Mesenteric fat pad (tissue), 1 donor: Measurements from ENCODE around the gene ZNF438. TPM values are rescaled to one million over a fixed set of nuclear protein-coding genes. Genes with fewer than 3 reads are reported as not detected.
"Not testable (repeated sequence)": the region's sequence is repeated elsewhere in the genome, so short reads cannot be mapped to it uniquely, and the experiment has no call there.

Source experiments
- DNase-seq: peaks from one replicate; pipeline ENCODE4 v3.0.0-alpha.2; 2020; ENCODE audit warnings: low spot score
- total RNA-seq: library from RNA; stranded (reverse); fragmentation: NEBNext Ultra II Directional; extraction: Animal tissue kit (Norgen Biotek cat#: 25700); gene quantifications from one replicate; pipeline ENCODE4 v1.2.1, GENCODE V29; 2021
- donor health status: DM: yes; HTN: yes; CAD: no.

Gene ZNF438
- total RNA-seq, 1 donor from 2014 or later: 9.4 TPM

DNA sequence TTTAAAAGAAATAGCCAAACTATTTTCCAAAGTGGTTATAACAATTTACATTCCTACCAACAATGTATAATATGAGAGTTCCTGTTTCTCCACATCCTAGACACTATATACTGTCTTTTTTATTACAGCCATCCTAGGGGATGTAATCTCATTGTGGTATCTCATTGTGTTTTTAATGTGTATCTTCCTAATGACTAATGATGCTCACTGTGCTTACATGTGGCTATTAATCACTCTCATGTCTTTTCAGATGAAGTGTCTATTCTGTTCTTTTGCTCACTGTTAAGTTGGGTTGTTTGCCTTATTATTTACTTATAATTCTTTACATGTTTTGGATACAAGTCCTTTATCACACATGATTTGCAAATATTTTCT lies 71.8 kb downstream of the ZNF438 start:
- no peak for DNase-seq

DNA sequence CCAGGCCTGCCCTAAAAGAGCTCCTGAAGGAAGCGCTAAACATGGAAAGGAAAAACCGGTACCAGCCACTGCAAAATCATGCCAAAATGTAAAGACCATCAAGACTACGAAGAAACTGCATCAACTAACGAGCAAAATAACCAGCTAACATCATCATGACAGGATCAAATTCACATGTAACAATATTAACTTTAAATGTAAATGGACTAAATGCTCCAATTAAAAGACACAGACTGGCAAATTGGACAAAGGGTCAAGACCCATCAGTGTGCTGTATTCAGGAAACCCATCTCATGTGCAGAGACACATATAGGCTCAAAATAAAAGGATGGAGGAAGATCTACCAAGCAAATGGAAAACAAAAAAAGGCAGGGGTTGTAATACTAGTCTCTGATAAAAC lies 82.4 kb downstream of the ZNF438 start:
- not testable (repeated sequence) for DNase-seq

DNA sequence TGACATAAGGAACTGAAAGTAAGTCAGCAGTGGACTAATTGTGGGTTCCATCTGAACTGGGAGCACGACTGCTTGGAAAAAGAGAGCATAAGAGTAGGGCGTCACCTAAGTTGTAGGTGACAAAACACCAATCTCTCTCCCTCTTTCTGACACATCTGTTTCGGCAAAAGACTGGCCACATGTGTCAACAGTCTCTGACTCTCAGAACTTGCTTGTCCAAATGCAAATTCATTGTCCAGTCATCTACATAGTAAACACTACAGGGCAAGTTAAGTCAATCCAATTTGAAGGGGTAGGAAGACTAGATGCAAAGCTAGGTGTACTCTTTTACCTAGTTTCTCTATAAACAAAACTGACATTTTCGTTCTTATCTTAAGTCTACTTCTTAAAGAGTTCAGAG lies 87.7 kb downstream of the ZNF438 start:
- DNase-seq: no peak

DNA sequence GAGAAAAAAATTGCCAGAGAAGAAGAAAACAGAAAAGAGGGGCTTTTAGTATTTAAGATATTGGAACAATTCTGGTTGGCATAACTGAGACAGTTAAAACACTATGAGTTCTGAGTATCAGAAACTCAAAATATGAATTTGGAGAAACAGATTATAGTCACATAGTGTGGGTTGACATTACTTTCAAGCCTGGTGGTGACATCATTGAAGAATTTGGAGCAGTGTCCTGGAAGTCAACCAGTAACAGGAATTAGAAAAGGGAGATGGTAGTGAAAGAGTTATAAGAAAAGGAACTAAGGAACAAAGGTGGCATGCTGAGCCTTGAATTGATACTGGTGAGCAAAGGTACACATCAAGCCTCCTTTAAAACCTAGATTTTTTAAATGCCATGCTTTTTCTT lies 88.2 kb downstream of the ZNF438 start:
- DNase-seq: no peak

DNA sequence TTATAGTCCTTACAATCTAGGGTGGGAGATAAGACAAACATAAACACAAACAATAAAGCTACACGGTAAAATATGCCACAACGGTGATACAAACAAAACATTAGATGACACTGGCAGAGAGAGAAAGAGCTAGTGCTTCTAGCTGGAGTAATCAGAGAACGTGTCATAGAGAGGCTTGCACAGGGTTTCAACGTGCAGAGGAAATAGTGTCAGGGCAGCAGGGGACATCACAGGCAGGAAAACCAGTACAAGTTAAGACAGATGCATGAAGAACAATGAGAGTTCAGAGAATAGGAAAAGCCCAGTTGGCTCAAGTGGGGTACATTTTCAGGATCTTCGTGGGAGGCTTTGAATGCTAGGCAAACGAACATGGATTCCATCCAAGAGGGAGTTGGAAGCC lies 91.4 kb downstream of the ZNF438 start:
- no peak for DNase-seq

DNA sequence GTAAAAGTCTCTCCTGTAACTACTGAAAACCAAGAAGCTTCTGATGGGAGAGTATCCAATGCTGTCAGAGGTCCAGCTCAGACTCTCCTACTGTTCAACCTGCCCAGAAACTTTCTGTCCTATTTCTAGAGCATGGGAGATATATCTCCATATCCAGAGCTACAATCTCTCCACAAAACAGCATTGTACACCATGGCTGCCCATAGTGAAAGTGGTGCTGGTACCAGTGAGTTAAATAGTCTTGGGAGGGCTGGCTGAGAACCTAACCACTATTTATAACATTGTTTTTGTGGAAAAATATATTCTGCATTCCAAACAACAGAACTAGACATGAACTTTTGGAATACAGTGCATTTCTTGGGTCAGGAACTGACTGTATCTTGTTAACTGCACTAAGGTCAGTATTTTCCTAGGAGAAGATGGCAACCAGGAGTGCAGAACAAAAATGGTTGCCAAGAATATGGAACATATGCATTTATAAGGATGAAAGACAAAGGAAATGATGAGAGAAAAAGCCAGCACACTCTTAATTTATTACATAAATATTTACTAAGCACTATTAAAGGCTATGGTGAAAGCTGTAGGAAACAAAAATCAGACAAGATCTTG lies 91.9 kb downstream of the ZNF438 start:
- no peak for DNase-seq

DNA sequence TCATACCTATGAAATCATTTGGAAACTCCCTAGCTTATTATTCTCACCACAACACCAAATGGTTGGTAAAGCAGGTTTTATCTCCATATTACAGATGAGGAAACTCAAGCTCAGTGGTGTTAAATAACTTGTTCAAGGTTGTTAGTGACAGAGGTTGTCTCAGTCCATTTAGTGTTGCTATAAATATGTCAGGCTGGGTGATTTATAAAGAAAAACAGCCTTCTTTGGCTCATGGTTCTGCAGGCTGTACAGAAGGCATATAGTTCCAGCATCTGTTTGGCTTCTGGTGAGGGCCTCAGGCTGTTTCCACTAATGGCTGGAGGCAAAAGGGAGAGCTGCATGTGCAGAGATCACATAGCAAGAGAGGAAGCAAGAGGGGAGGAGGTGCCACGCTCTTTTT lies 96.6 kb downstream of the ZNF438 start:
- DNase-seq: no peak

DNA sequence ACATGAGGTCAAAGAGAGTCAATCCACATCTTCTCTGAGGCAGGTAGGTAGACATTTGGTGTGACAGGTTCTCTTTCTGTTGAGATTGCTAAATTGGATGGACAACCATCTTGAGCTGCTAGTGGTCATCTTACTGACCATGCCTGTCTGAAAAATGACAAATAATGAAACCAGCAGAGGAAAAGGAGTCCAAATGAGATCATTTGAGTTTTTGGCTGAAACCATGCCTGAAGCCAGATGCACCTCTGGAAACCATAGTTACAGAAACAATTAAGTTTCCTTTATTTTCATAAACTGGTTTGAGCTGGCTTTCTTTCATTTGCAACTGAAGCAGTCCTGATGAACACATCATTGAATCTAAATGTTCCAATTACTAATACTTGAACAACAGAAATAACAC lies 100.6 kb downstream of the ZNF438 start:
- DNase-seq: no peak

DNA sequence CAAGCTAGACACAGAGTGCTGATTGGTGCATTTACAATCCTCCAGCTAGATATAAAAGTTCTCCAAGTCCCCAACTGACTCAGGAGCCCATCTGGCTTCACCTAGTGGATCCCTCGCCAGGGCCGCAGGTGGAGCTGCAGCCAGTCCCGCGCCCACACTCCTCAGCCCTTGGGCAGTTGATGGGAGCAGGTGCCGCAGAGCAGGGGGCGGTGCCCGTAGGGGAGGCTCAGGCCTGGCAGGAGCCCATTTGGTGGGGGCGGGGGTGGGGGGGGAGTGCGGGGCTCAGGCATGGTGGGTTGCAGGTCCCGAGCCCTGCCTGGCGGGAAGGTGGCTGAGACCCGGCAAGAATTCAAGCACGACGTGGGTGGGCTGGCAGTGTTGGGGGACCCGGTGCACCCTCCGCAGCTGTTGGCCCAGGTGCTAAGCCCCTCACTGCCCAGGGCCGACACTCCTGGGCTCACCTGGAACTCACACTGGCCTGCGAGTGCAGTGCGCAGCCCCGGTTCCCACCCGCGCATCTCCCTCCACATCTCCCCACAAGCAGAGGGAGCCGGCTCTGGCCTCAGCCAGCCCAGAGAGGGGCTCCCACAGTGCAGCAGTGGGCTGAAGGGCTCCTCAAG lies 101.7 kb downstream of the ZNF438 start:
- DNase-seq: no peak

DNA sequence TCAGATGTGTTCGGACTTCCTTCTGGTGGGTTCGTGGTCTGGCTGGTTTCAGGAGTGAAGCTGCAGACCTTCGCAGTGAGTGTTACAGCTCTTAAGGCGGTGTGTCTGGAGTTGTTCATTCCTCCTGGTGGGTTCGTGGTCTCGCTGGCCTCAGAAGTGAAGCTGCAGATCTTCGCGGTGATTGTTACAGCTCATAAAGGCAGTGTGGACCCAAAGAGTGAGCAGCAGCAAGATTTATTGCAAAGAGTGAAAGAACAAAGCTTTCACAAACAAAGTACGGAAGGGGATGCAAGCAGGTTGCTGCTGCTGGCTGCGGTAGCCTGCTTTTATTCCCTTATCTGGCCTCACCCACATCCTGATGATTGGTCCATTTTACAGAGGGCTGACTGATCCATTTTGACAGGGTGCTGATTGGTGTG lies 102.3 kb downstream of the ZNF438 start:
- DNase-seq: not testable (repeated sequence)

DNA sequence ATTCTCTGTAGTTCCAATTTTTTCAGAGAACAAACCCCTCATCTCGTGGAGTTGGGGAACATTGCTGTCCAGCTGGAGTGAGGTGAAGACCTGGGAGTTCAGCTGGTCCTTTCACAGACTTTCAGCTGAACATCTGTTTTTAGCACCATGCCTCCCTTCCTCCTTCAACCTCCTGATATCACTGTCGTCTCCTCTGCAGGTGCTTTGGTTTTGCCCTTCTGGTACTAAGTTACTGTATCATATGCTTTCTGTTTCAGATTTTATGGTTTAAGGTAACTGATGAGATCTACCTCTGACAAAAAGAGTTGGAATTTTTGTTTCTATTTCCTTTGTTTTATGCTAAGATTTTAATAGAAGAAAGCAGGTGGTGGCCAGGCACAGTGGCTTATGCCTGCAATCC lies 102.9 kb downstream of the ZNF438 start:
- DNase-seq: no peak

DNA sequence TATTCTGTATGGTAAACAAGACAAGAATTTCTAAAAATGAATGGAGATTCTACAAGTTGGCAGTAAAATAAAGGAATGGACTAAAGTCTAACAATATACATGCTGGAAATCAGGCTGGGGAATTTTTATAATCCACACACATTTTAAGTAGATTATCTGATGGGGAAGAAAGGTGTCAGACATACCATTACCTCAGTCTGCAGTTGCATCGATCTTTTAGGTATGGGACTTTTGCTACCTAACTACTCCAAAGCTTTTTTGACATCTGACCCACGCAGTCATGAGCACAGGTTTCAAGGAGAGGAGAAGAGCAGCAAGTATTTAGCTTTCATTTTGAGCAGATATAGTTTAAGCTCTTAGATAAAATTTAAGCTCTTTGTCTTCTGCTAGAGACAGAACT lies 113.0 kb downstream of the ZNF438 start:
- DNase-seq: no peak

DNA sequence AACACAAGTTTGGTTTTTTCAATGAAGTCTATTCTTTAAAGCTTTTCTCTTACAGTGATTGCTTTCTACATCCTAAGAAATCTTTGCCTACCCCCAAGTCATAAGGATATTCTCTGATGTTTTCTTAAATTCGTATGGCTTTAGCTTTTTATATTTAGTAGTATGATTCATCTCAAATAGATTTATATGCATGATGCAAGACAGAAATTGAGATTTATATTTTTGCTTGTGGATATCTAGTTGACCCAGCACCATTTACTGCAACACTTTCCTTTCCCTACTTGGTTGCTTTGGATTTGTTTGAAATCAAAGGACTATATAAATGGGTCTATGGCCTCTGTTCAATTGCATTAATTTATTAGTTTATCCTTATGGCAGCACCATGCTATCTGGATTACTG lies 113.9 kb downstream of the ZNF438 start:
- DNase-seq: no peak

DNA sequence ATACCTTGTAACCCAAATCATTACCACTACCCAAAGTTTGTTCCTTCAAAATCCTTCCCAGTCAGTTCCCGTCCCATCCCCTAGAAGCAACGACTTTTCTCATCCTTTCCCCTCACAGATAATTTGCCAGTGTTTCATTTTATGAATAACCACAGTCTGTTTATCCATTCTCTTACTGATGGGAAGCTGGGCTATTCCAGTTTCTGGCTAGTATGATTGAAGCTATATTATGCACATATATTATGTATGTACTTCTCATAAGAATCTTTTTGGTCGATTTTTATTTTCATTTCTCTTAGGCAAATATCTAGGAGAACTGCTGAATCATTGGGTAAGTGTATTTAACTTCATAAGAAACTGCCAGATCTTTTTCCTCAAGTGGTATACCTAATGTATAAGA lies 114.6 kb downstream of the ZNF438 start:
- DNase-seq: no peak

DNA sequence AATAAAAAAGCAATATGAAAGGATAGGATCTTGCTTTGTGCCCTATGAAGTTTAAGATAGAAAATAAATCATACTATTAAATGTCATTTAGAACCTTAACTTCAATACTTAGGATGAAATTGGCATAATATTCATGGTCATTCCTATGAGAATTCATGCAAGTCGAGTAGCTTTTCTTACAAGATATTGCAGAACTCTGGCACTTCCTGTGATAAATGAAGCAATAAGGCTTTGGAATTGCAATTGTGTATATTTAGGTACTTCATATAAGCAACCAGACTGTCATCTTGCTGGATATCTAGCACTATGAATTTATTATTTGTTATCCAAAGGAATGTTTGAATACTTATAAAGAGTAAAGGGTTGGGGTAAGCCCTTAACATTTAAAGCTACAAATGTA lies 116.5 kb downstream of the ZNF438 start:
- no peak for DNase-seq

DNA sequence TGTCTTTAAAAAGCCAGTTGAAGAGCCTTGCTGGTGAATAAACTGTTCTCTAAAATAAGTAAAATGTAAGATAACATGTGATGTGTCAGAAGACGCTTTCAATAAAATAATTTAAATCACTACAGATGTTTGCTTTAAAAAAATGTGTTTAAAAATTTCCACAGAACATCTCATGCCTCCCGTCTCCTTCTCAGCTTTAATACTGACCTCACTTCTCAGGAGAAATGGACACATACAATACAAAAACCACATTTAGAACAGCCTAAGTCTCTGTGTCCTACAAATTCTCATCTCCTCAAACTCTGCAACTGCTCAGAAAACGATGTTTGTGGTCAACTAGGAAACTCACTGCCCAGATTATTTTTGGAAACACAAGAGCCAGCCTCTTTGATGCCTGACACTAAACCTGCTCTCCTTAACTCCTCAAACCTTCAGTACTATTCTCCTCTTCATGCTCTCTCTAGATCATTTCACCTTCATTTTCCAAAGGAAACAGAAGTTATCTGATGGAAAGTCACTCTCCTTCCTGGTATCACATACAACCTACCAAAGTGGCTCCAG lies 120.3 kb downstream of the ZNF438 start:
- no peak for DNase-seq

DNA sequence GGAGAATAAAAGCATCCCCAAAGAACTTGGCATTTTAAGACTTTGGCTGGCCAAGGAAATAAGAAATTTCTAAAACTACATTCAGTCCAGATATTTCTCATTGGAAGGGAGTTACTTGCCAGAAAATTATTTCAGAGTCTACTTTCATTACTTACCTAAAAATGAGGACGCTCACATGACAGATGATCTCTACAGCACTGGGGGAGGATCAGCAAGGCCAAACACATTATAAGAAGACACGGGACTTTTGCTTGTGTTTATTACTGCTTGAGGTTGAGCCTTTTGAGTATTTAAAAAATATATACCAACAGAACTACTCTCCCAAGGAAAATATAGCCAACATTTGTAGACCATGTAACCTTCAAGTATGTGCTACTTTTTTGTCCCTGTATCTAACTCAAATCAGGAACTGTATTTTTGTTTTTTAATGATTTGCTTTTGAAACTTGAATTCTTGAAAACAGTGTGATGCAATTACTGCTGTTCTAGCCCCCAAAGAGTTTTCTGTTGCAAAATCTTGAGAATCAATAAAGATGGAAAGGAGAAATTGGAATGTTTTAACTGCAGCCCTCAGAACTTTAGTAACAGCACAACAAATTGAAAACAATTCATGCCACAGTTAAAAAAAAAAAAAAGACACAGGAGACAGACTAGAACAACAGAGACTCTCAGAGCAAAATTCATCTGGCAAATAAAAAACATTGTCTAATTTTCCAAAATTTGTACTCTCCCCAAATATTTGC lies 128.1 kb downstream of the ZNF438 start:
- no peak for DNase-seq

DNA sequence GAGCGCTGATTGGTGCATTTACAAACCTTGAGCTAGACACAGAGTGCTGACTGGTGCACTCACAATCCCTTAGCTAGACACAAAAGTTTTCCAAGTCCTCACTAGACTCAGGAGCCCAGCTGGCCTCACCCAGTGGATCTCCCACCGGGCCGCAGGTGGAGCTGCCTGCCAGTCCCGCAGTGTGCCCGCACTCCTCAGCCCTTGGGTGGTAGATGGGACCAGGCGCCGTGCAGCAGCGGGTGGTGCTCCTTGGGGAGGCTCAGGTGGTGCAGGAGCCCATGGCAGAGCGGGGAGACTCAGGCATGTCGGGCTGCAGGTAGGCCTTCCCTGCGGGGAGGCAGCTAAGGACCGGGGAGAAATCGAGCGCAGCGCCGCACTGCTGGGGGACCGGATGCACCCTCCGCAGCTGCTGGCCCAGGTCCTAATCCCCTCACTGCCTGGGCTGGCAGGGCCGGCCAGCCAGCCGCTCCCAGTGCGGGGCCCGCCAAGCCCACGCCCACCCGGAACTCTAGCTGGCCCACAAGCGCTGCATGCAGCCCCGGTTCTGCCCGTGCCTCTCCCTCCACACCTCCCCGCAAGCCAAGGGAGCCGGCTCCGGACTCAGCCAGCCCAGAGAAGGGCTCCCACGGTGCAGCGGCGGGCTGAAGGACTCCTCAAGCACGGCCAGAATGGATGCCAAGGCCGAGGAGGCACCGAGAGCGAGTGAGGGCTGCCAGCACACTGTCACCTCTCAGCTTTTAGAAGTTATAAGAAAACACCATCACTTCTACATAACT lies 128.9 kb downstream of the ZNF438 start:
- DNase-seq: no peak

DNA sequence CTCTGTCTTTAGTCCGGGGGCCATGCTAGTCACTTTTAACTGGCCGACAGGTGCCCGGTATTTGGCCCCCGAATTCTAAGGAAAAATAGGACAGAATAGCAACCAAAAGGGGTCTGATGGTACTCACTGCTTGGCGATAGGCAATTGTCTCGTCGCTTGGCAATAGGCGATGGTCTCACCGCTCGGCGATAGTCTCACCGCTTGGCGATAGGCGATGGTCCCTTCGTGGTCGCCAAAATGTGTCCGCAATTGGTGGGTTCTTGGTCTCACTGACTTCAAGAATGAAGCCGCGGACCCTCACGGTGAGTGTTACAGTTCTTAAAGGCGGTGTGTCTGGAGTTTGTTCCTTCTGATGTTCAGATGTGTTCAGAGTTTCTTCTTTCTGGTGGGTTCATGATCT lies 130.2 kb downstream of the ZNF438 start:
- DNase-seq: not testable (repeated sequence)

DNA sequence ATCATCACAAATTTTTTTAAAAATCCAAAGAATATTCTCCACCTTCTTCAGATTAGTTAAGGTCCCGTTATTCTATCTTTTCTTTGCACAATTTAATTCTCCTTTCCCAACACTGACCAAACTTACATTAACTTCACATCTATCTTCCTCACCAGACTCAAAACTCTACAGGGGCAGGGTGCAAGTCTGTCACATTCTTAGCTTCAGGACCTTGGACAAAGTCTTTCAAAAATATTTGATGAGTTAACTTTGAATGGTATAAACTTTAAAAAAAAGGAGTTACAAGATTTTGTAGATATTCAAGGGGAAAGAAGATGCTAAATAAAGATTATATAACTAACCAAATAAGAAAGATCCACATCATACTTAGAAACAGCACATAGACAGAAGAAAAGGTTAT lies 132.7 kb downstream of the ZNF438 start:
- no peak for DNase-seq

DNA sequence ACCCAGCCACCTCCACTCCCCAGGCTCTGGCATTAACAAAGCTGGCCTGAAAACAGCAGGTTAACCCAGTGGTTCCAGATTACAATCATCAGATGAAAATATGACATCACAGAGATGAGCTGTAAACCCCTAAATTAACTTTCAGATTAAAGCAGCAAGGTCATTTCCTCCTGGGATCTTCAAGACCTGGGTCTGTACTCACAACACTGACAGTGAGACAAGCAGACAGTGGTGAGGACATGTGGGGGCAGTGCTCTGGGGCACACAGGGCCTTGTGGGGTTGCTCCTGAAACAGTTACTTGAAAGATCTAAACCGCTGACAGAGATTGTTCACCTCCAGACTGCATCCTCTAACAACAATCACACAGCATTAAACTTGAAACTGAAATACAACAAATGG lies 134.1 kb downstream of the ZNF438 start:
- no peak for DNase-seq

DNA sequence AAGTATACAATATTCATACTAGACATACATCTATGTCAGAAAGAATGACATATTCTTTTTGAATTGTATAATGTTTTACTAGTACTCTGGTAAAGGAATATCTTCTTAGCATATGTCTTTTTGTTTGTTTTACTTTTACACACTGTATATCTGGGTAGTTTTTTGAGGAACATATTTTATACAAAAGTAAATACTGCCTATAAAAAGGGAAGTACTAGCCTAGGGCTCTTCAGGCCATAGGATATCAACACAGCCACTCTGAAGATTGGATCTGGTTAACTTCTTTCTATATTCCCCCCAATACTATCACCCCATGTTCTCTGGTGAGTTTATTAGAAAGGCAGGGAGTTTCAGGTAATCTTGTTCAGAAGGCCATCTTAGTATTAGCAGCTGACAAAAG lies 134.6 kb downstream of the ZNF438 start:
- no peak for DNase-seq
